HG03565 (cell line): Measurements from ENCODE around the gene SLC6A13.

Experiments used
- ATAC-seq: cut with Tn5 transposase; IDR thresholded peaks from one replicate; pipeline ENCODE4 v1.9.1; 2021; ENCODE audit warnings: mild to moderate bottlenecking, moderate library complexity; ENCODE audit not compliant: unreplicated experiment

The SLC6A13 gene

DNA sequence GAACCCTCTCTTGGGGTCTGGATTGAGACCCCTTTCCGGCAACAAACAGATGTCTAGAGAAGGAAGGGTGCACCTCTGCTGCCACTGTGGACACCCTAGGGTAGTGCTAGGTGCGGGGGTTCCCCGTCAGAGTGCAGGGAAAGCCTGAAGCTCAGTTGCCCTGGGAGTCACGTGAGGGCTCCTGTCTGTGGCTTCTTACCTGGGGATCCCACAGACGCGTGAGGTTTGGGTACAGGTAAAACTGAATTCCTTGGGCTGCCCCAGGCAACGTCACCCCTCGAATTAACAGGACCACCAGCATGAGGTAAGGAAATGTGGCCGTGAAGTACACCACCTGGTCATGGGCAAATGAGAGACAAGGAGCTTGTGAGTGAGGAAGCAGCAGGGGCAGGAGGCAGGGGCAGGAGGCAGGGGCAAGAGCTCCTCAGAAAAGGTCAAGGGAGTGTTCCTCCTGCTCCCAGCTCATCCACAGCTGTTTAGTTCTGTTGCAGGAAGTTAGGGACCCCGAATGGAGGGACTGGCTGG, 27.7 kb downstream of the SLC6A13 start:
- ATAC-seq = no peak

DNA sequence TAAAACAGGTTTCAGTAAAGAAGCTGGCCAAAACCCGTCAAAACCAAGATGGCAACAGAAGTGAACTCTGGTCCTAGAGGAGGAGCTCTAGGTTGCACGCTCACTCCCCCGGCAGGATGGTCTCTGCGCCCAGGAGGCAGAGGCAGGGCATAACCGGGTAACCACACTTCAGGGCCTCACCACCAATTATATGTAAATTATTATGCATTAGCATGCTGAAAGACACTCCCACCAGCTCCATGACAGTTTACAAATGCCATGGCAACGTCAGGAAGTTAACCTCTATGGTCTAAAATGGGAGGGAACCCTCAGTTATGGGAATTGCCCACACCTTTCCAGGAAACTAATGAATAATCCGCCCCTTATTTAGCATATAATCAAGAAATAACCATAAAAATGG, 28.6 kb downstream of the SLC6A13 start:
- no peak for ATAC-seq

- no peak for ATAC-seq
These were observed 29.0 kb downstream of the SLC6A13 start for GRCh38 chr12:233615-233968.

- no peak for ATAC-seq
These were observed 29.7 kb downstream of the SLC6A13 start for GRCh38 chr12:232731-233614.

GRCh38 chr12:230925-231671, 31.5 kb downstream of the SLC6A13 start:
- ATAC-seq = no peak

GRCh38 chr12:229441-230191, 33.0 kb downstream of the SLC6A13 start:
- ATAC-seq = no peak

- ATAC-seq = no peak
These were observed 33.8 kb downstream of the SLC6A13 start for GRCh38 chr12:228846-229200.

DNA sequence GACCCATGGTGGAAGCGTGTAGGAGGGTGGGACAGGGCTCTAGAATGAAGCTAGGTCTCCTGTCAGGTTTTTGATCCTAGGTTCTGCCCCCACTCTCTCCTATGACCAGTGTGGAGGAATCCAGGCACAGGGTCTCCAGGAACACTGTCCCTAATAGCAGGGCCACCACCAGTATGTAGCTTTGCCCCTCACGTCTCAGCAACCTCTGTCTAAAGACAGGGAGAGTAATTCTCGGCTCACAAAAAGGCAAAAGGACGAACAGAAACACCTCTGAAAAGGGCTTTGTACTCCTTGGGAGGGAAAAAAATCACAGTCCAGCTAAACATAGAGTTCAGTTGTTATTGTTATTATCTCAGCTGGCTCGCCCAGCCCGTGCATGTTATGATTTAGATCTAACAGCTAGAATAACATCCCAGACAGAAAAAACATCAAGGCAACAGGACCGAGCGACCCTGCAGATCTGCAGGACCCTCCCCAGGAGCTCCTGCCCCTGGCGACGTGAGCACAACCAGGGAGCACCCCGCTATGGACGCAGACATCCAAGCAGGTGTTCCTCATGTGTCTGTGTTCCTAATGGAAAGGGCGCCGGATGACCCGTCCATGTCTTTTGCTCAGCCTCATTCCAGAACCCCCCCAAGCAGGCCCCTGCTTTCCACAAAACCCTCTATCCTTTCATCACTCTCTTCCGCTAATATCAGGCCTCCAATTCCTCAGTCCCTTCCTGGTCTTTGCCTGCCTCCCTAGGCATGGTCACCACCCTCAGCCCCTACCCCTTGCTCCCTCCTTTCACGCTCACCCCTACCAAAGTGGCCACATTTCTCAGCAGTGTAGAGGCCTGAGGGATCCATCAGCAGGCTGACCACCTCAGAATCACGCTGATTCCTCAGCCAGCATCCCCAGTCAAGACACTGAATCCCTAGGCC, 34.5 kb downstream of the SLC6A13 start:
- ATAC-seq = no peak

GRCh38 chr12:227286-227915, 35.2 kb downstream of the SLC6A13 start:
- no peak for ATAC-seq

DNA sequence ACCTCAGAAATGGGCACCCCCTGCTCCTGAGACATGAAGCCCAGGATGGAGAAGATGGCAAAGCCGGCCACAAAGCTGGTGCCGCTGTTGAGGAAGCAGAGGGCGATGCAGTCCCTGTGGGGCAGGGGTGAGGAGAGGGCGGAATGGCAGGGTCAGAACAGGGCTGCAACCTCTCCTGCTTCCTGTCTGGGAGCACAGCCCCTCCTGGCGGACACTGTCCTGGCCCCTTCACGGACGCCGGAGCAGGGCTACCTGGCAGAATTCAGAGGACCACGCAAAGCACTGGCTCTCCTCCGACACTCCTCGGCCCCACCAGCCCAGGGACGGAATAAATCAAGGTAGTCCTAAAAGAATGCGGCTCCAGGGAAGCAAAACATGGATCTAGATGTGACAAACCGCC, 36.2 kb downstream of the SLC6A13 start:
- no peak for ATAC-seq

- no peak for ATAC-seq
These were observed 37.6 kb downstream of the SLC6A13 start for GRCh38 chr12:225012-225411.

DNA sequence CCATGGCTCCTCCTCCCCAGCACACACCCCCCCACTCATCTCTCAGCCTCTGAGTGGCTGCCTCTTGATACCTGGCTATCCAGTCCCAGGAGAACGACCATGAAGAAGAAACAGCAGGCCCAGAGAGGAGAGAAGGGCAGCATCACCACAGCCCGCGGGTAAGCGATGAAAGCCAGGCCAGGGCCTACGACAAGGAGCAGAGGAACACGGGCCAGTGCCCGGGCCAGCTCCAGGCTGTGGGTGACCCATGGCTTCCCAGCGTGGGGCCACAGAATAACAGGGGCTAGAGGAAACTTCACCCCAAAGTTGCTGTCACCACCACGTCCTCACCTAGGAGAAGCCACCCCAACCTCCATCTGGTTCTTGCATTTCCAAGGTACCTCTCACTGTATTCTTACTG, 38.3 kb downstream of the SLC6A13 start:
- ATAC-seq = no peak

DNA sequence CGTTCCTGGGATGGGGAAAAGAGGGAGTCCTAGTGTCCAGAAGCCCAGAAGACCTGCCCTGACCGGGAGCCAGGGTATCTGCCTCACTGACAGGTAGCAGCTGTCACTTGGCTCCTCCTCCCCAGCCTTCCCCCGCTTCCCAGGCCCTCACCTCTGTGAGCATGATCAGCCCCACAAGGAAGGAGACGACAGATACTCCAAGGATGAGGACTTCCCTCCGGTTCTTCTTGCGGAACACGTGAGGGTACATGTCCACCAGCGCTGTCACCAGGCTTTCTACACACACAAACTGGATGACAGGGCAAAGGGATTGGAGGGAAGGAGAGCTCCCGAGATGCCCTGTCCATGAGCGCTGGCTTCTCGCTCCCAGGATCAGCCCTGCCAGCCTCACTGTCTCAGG, 38.8 kb downstream of the SLC6A13 start:
- no peak for ATAC-seq

DNA sequence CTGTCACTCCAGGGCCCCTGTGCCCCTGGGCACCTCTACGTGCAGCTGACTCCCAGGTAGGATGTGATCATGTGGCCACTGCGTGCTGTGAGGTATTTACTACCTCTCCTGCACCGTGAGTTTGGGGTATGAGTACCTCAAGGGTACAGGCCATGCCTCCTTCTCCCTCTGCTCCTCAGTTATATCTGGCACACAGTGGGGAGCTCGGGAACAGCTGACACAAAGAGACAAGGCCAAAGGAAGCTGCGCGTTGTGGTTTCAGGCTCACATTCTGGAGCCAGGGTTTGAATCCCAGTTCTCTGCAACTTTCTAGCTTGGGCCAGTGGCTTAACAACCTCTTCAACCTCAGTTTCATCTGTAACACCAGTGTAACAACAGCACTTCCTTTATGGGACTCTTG, 40.9 kb downstream of the SLC6A13 start:
- ATAC-seq = no peak

- ATAC-seq = no peak
These were observed 41.6 kb downstream of the SLC6A13 start for GRCh38 chr12:220946-221550.

GRCh38 chr12:220491-220890, 42.1 kb downstream of the SLC6A13 start:
- no peak for ATAC-seq

GRCh38 chr12:219891-220352, 42.7 kb downstream of the SLC6A13 start:
- ATAC-seq = no peak

DNA sequence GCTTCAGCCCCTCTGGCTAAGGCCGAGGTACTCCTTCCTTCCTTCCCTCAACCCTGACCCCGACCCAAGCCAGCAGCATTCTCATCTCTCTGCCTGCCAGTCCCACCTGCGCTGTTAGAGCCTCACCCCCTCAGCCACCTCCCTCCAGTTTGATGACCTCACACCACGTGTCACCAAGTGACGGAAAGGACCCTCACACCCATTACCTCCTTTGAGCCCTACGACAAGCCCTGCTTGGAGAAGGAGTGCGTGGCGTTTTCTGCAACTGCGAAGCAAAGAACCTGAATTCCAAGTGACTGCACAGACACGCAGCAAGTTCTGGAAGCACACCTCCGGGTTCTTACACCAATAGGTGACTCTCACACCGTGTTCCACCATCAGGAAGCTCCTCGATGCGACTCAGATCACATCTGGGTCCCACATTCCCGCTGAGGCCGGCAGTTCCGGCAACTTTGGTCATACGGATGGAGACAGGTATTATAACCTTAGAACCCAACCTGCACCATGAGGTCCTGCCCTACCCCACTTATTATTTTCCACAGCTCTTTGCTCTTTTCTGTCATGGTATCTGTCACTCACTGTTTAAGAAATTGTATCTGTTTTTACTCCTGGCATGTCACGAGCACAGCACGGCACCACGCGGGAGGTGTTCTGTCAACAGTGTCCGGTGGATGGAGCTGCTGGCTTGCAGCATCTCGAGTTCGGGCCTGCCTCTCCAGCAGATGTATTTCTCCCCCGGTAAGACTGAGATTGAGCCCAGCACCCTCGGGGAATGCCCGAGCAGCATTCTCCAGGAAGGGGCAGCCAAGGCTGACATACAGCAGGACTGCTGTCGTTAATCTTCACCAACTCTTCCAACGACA, 43.7 kb downstream of the SLC6A13 start:
- ATAC-seq = no peak
